ENCODE data around the gene ARRB1.

The ARRB1 gene

DNA sequence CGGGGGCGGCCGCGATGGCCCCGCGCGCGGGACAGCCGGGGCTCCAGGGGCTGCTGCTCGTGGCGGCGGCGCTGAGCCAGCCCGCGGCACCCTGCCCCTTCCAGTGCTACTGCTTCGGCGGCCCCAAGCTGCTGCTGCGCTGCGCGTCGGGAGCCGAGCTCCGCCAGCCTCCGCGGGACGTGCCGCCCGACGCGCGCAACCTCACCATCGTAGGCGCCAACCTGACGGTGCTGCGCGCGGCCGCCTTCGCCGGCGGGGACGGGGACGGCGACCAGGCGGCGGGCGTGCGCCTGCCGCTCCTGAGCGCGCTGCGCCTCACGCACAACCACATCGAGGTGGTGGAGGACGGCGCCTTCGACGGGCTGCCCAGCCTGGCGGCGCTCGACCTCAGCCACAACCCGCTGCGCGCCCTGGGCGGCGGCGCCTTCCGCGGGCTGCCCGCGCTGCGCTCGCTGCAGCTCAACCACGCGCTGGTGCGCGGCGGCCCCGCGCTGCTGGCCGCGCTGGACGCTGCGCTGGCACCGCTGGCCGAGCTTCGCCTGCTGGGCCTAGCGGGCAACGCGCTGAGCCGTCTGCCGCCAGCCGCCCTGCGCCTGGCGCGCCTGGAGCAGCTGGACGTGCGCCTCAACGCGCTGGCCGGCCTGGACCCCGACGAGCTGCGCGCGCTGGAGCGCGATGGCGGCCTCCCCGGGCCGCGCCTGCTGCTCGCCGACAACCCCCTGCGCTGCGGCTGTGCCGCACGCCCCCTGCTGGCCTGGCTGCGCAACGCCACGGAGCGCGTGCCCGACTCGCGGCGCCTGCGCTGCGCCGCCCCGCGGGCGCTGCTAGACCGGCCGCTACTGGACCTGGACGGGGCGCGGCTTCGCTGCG lies 110.2 kb downstream of the ARRB1 start:
- peak; percentile 90 for DNase-seq (ENCODE audit: low spot score)
- no peaks in the 10 kb centered on the region for H3K36me3 ChIP-seq (replicated peaks in 1 of 2; ENCODE audit: control insufficient read depth in 2 of 2, insufficient read depth in 2 of 2, low read length in 2 of 2)
- H2AK5ac ChIP-seq (ENCODE audit: low read depth, low read length), result peak overlapping the region; percentile 52
- H3K14ac ChIP-seq (ENCODE audit: low read length), result peak overlapping the region; percentile 83
- peak overlapping the region; percentile 84 for H3K9ac ChIP-seq (ENCODE audit: low read depth, low read length, poor library complexity)
- no peak overlapping the region for H4K8ac ChIP-seq (ENCODE audit: low read depth, low read length)
- H2BK12ac ChIP-seq (ENCODE audit: low read length), result no peak overlapping the region
- H3K4me3 ChIP-seq (ENCODE audit: low read length in 2 of 2), result peak overlapping the region; percentile 54 to 90
- no peak overlapping the region for H4K91ac ChIP-seq (ENCODE audit: low read depth, low read length, poor library complexity)
- peaks cover 20 to 69% (median 54%) of the 10 kb centered on the region in 3 experiments for H3K27me3 ChIP-seq (ENCODE audit: control insufficient read depth in 3 of 3, insufficient read depth in 3 of 3, low read depth in 1 of 3, low read length in 3 of 3)
- H2BK5ac ChIP-seq (ENCODE audit: low read length), result no peak overlapping the region
- H3K23ac ChIP-seq (ENCODE audit: low read depth, low read length, poor library complexity), result peak overlapping the region; percentile 67
- H3K79me1 ChIP-seq (ENCODE audit: low read depth, low read length), result no peaks in the 10 kb centered on the region
- H3K4me2 ChIP-seq (ENCODE audit: insufficient read depth, low read length, poor library complexity, severe bottlenecking), result peak overlapping the region; percentile 83
- no peak overlapping the region for H3K4ac ChIP-seq (ENCODE audit: low read length)
- WGBS, 2 donors (ENCODE audit: extremely low coverage in 2 of 2, insufficient read length in 2 of 2, insufficient replicate concordance in 1 of 2), result no CpG with 5 or more reads among the region's 140 CpGs
- peak overlapping the region; percentile 89 for H3K18ac ChIP-seq (ENCODE audit: low read length)
- H2BK15ac ChIP-seq (ENCODE audit: low read length), result no peak overlapping the region
- no peaks in the 10 kb centered on the region for H3K9me3 ChIP-seq (replicated peaks in 1 of 2; ENCODE audit: control insufficient read depth in 2 of 2, insufficient read depth in 1 of 2, low read depth in 1 of 2, low read length in 2 of 2)
- H3K27ac ChIP-seq (replicated peaks; ENCODE audit: low read length), result no peak overlapping the region
- H3K4me1 ChIP-seq (ENCODE audit: control insufficient read depth in 2 of 2, insufficient read depth in 1 of 2, low read depth in 1 of 2, low read length in 2 of 2), result peaks cover 4% of the 10 kb centered on the region in 2 donors
- no peak overlapping the region for H2BK120ac ChIP-seq (ENCODE audit: low read depth, low read length)
- peak overlapping the region; percentile 100 for H2AFZ ChIP-seq (ENCODE audit: low read length)

DNA sequence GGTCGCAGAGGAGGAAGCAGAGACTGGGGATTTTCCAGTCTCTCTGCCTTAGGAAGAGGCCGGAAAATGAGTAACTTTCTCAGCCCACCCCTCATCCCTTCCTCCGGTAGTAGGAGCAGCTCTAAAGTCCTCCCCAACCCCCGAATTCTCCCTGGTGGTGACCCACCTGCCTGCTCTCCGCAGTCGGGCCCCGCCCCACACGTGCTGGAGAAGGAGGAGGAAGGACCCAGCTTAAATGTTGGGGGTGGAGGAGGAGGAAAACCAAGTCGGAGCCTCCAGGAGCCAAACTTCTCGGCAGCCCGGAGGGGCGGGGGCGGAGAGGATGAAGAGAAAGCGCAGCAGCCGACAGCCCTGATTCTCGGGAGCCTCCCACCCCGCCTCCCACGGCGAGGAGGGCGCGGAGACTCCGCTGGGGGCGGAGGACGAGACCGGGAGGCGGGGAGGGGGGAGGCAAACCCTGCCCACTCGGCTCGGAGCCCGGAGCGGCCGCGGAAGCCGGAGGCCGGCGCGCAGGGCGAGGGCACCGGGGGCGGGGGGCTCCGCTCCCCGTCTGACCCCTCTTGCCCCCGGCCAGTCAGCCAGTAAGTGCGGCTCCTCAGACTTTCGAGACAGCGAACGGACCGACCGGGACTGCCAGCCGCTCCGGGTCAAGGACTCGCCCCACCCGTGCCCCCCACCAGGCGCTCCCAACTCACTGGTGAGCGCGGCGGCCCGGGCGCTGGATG lies 111.0 kb downstream of the ARRB1 start, which contains the start of gene TPBGL:
Gene TPBGL, plus strand, starts transcription at position 464 of the 725 bp plus-strand sequence. CDS start 276 bp downstream, outside the sequence.
- H3K27me3 ChIP-seq (ENCODE audit: control insufficient read depth in 3 of 3, insufficient read depth in 3 of 3, low read depth in 1 of 3, low read length in 3 of 3), result peaks cover 20 to 67% (median 54%) of the 10 kb centered on the region in 3 experiments

DNA sequence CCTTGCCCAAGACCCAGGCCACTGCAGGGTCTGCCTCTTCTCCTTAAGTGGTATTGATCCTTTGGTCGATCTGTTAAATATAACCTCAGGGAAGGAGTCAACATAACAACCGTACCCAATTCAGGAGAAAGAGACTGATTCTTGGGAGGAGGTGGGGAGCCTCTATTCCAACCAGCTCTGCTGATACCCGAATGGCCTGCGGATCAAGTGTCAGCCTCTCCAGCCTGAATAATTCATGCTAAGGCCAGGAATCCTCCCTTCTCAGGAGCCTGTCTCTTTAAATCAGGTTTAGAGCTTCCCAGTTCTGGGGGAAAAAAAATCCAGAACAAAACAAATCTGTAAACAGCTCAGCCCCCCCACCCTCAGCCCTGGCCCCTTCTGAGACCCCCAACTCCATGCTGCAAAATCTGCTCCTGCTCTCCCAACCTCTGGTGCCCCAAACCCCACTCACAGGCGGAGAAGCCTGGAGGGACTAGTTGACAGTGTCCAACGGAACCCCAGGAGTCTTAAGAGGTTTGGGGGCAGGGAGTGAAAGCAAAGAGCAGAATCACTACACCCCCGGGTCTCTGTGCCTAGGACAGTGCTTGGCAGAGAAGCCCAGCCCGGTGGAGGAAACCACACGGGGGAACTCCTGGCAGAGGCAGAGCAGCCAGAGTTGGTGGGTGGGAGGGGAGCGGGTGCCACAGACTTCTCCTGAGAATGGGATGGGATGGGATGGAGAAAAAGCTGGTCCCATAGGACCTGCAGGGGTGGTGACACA lies 111.8 kb downstream of the ARRB1 start:
- H3K36me3 ChIP-seq (replicated peaks in 1 of 2; ENCODE audit: control insufficient read depth in 2 of 2, insufficient read depth in 2 of 2, low read length in 2 of 2), result no peaks in the 10 kb centered on the region
- H2AK5ac ChIP-seq (ENCODE audit: low read depth, low read length), result no peak overlapping the region
- no peak for DNase-seq (ENCODE audit: low spot score)
- H2AFZ ChIP-seq (ENCODE audit: low read length), result no peak overlapping the region
- H4K91ac ChIP-seq (ENCODE audit: low read depth, low read length, poor library complexity), result no peak overlapping the region
- no peak overlapping the region for H4K8ac ChIP-seq (ENCODE audit: low read depth, low read length)
- H3K27me3 ChIP-seq (ENCODE audit: control insufficient read depth in 3 of 3, insufficient read depth in 3 of 3, low read depth in 1 of 3, low read length in 3 of 3), result peaks cover 20 to 60% (median 54%) of the 10 kb centered on the region in 3 experiments
- peak overlapping the region; percentile 83 for H3K4me2 ChIP-seq (ENCODE audit: insufficient read depth, low read length, poor library complexity, severe bottlenecking)
- H3K9ac ChIP-seq (ENCODE audit: low read depth, low read length, poor library complexity), result no peak overlapping the region
- peak overlapping the region; percentile 35 for H3K18ac ChIP-seq (ENCODE audit: low read length)
- no peaks in the 10 kb centered on the region for H3K9me3 ChIP-seq (replicated peaks in 1 of 2; ENCODE audit: control insufficient read depth in 2 of 2, insufficient read depth in 1 of 2, low read depth in 1 of 2, low read length in 2 of 2)
- no peak overlapping the region for H2BK5ac ChIP-seq (ENCODE audit: low read length)
- H3K79me1 ChIP-seq (ENCODE audit: low read depth, low read length), result no peaks in the 10 kb centered on the region
- WGBS, 2 donors (ENCODE audit: extremely low coverage in 2 of 2, insufficient read length in 2 of 2, insufficient replicate concordance in 1 of 2), result no CpG with 5 or more reads among the region's 10 CpGs
- H3K14ac ChIP-seq (ENCODE audit: low read length), result no peak overlapping the region
- no peak overlapping the region for H3K4me3 ChIP-seq (ENCODE audit: low read length in 2 of 2)
- no peak overlapping the region for H3K23ac ChIP-seq (ENCODE audit: low read depth, low read length, poor library complexity)
- peaks cover 4 to 6% of the 10 kb centered on the region in 2 donors for H3K4me1 ChIP-seq (ENCODE audit: control insufficient read depth in 2 of 2, insufficient read depth in 1 of 2, low read depth in 1 of 2, low read length in 2 of 2)
- H3K4ac ChIP-seq (ENCODE audit: low read length), result no peak overlapping the region
- H3K27ac ChIP-seq (replicated peaks; ENCODE audit: low read length), result no peak overlapping the region
- no peak overlapping the region for H2BK15ac ChIP-seq (ENCODE audit: low read length)
- no peak overlapping the region for H2BK120ac ChIP-seq (ENCODE audit: low read depth, low read length)
- H2BK12ac ChIP-seq (ENCODE audit: low read length), result no peak overlapping the region

More for the DNA sequence above, 111.0 kb downstream of the ARRB1 start, which contains the start of gene TPBGL:
- Histone ChIP-seq H3K23ac (ENCODE audit: low read depth, low read length, poor library complexity) (peak within 1 kb of the TSS; percentile 67), H3K18ac (ENCODE audit: low read length) (peak within 1 kb of the TSS; percentile 89), H3K4me3 (ENCODE audit: low read length in 2 of 2) (peak within 1 kb of the TSS; percentile 54 to 90), H3K4me2 (ENCODE audit: insufficient read depth, low read length, poor library complexity, severe bottlenecking) (peak within 1 kb of the TSS; percentile 83), H3K36me3 (replicated peaks in 1 of 2; ENCODE audit: control insufficient read depth in 2 of 2, insufficient read depth in 2 of 2, low read length in 2 of 2) (no peaks in the 10 kb centered on the region), H2BK15ac (ENCODE audit: low read length) (no peak within 1 kb of the TSS), H3K79me1 (ENCODE audit: low read depth, low read length) (no peaks in the 10 kb centered on the region), H3K27ac (replicated peaks; ENCODE audit: low read length) (no peak within 1 kb of the TSS), H3K14ac (ENCODE audit: low read length) (peak within 1 kb of the TSS; percentile 83), H4K8ac (ENCODE audit: low read depth, low read length) (no peak within 1 kb of the TSS), H2BK5ac (ENCODE audit: low read length) (no peak within 1 kb of the TSS), H3K4me1 (ENCODE audit: control insufficient read depth in 2 of 2, insufficient read depth in 1 of 2, low read depth in 1 of 2, low read length in 2 of 2) (peaks cover 4 to 6% of the 10 kb centered on the region in 2 donors), H3K9me3 (replicated peaks in 1 of 2; ENCODE audit: control insufficient read depth in 2 of 2, insufficient read depth in 1 of 2, low read depth in 1 of 2, low read length in 2 of 2) (no peaks in the 10 kb centered on the region), H2AFZ (ENCODE audit: low read length) (peak within 1 kb of the TSS; percentile 100), H2BK120ac (ENCODE audit: low read depth, low read length) (no peak within 1 kb of the TSS), H2BK12ac (ENCODE audit: low read length) (no peak within 1 kb of the TSS), H3K9ac (ENCODE audit: low read depth, low read length, poor library complexity) (peak within 1 kb of the TSS; percentile 84), H3K4ac (ENCODE audit: low read length) (no peak within 1 kb of the TSS), H4K91ac (ENCODE audit: low read depth, low read length, poor library complexity) (no peak within 1 kb of the TSS), H2AK5ac (ENCODE audit: low read depth, low read length) (peak within 1 kb of the TSS; percentile 52)
- DNase-seq (ENCODE audit: low spot score), result peak; percentile 57
- no CpG with 5 or more reads among the region's 58 CpGs for WGBS, 2 donors (ENCODE audit: extremely low coverage in 2 of 2, insufficient read length in 2 of 2, insufficient replicate concordance in 1 of 2)

Measured in neuronal stem cell (in vitro differentiated cells).